Stomach (tissue), 9 donors: ENCODE results near the gene BNC2. TPM values are rescaled to one million over a fixed set of nuclear protein-coding genes. Genes with fewer than 3 reads are reported as not detected.

Source experiments
- DNase-seq, 2 donors: peaks; one replicate each; pipeline versions ENCODE4 v3.0.0 to v3.0.0-alpha.2; 2013 to 2019
- H3K27ac ChIP-seq, 5 donors: fragments of 200-600 bp in 4 of 5; sonication (generic) in 4 of 5; one replicate each; pipeline ENCODE4 v1.5.1; 2013 to 2019; ENCODE audit warnings: mild to moderate bottlenecking in 1 of 5, moderate library complexity in 1 of 5
- H3K27me3 ChIP-seq, 3 donors: fragments of 200-600 bp; sonication (generic); one replicate each; pipeline ENCODE4 v1.5.1; 2017 to 2019; ENCODE audit warnings: mixed run types in 1 of 3
- H3K36me3 ChIP-seq, 4 donors: fragments of 200-600 bp; sonication (generic); 1 replicate in 3 of 4; 2 replicates in 1 of 4; pipeline ENCODE4 v1.5.1; 2016 to 2019
- H3K4me1 ChIP-seq, 4 donors: fragments of 200-600 bp; sonication (generic); one replicate each; pipeline ENCODE4 v1.5.1; 2016 to 2019
- H3K4me3 ChIP-seq, 4 donors: fragments of 200-600 bp; sonication (generic) in 3 of 4; one replicate each; pipeline ENCODE4 v1.5.1; 2016 to 2019; ENCODE audit warnings: mild to moderate bottlenecking in 1 of 4
- H3K9me3 ChIP-seq, 4 donors: fragments of 200-600 bp; sonication (generic); one replicate each; pipeline ENCODE4 v1.5.1; 2016 to 2019
- CTCF ChIP-seq, 7 experiments: fragments of 450-650 bp in 4 of 7; fragments of 200-600 bp in 3 of 7; sonication (generic) in 3 of 7; IDR thresholded peaks; one replicate each; pipeline ENCODE4 v1.5.1; 2016 to 2019; ENCODE audit warnings: antibody characterized with exemption in 7 of 7, control low read depth in 2 of 7, mild to moderate bottlenecking in 1 of 7
- EP300 ChIP-seq: sonication (generic); formaldehyde crosslinking; IDR thresholded peaks from one replicate; pipeline ENCODE4 v1.6.1; 2017; ENCODE audit warnings: antibody characterized with exemption
- POLR2A ChIP-seq, 4 donors: fragments of 450-650 bp; IDR thresholded peaks; one replicate each; pipeline ENCODE4 v1.6.1; 2016; ENCODE audit warnings: antibody characterized with exemption in 4 of 4, control low read depth in 2 of 4, mild to moderate bottlenecking in 1 of 4, moderate library complexity in 1 of 4
- POLR2AphosphoS5 ChIP-seq, 3 donors: sonication (generic); formaldehyde crosslinking; IDR thresholded peaks; one replicate each; pipeline ENCODE4 v1.6.1; 2016; ENCODE audit warnings: antibody characterized with exemption in 3 of 3
- WGBS, 5 donors: extraction: QIAGEN DNeasy Blood & Tissue Kit in 3 of 5; methylation state at CpG; one replicate each; pipeline versions ENCODE4 v1.1.5 to v1.1.7; 2013 to 2018; 5-methylcytosine and 5-hydroxymethylcytosine counted together
- intact Hi-C: fragments of 100-400 bp; cut with DNase I; formaldehyde crosslinking; loops from one replicate; pipeline ENCODE4 v1.15.1; 2023; ENCODE audit warnings: low total_unique reads
- polyA plus RNA-seq, 3 donors: library from polyadenylated mRNA; stranded (reverse); fragments of 200-250 nt; gene quantifications; one replicate each; pipeline ENCODE4 v1.2.3, GENCODE V29; 2013
- total RNA-seq, 5 donors: library from RNA; depleted of rRNA; stranded (reverse); fragments of >200 nt; gene quantifications; one replicate each; pipeline versions ENCODE4 v1.1.0 to v1.2.3, GENCODE V29; 2014 to 2016
- donor health status: healthy with polysubstance abuse.
- donor health status: Bipolar disorder and iron deficiency.
- donor health status: healthy.

BNC2 gene
- total and polyA plus RNA-seq, 8 donors: 1.1 to 60.7 (median 7.6) TPM

GRCh38 chr9:16417749-16418148 lies 452.7 kb downstream of the BNC2 start:
- H3K4me1 ChIP-seq: peaks cover 0 to 24% (median 5%) of the 10 kb centered on the region in 4 donors
- intact Hi-C loops: no loop called here
- H3K4me3 ChIP-seq: no peak overlapping the region

GRCh38 chr9:16417161-16417560 lies 453.3 kb downstream of the BNC2 start:
- TF ChIP-seq POLR2AphosphoS5 (IDR thresholded peaks at IDR 0.05) (peak in 2 of 3 donors; percentile 23 to 42), CTCF (IDR thresholded peaks at IDR 0.05) (no peak), POLR2A (IDR thresholded peaks at IDR 0.05) (no peak), EP300 (no peak)
- peak in 1 of 2 donors; percentile 54 for DNase-seq
- Histone ChIP-seq H3K36me3 (peaks cover 0 to 5% (median 2%) of the 10 kb centered on the region in 4 donors), H3K4me3 (no peak overlapping the region), H3K27me3 (no peaks in the 10 kb centered on the region), H3K27ac (peak overlapping the region in 3 of 5 donors; percentile 11 to 24 (median 23)), H3K9me3 (no peaks in the 10 kb centered on the region), H3K4me1 (peaks cover 0 to 24% (median 5%) of the 10 kb centered on the region in 4 donors)
- 23 to 37% (median 35%) methylated on average over 3 of the region's 3 CpGs for WGBS, 5 donors
- intact Hi-C loops: no loop called here

More at GRCh38 chr9:16417749-16418148, 452.7 kb downstream of the BNC2 start:
- no peak for TF ChIP-seq POLR2AphosphoS5 (IDR thresholded peaks at IDR 0.05)
- no peak for TF ChIP-seq EP300
- no peak for TF ChIP-seq POLR2A (IDR thresholded peaks at IDR 0.05)
- Histone ChIP-seq H3K36me3 (peaks cover 0 to 5% (median 2%) of the 10 kb centered on the region in 4 donors), H3K27me3 (no peaks in the 10 kb centered on the region), H3K27ac (peak overlapping the region in 3 of 5 donors; percentile 11 to 24 (median 23)), H3K9me3 (no peaks in the 10 kb centered on the region)
- no peak for DNase-seq
- 65 to 85% (median 77%) methylated on average over 3 of the region's 3 CpGs for WGBS, 5 donors

GRCh38 chr9:16414451-16414850 lies 456.0 kb downstream of the BNC2 start:
- Histone ChIP-seq H3K27ac (peak overlapping the region in 2 of 5 donors; percentile 43 to 53), H3K36me3 (peaks cover 0 to 5% (median 2%) of the 10 kb centered on the region in 4 donors), H3K27me3 (no peaks in the 10 kb centered on the region), H3K4me1 (peaks cover 0 to 24% (median 5%) of the 10 kb centered on the region in 4 donors), H3K9me3 (no peaks in the 10 kb centered on the region), H3K4me3 (no peak overlapping the region)
- DNase-seq: no peak
- TF ChIP-seq CTCF (IDR thresholded peaks at IDR 0.05) (no peak), POLR2A (IDR thresholded peaks at IDR 0.05) (no peak)
- intact Hi-C loops: no loop called here
- 49 to 64% (median 56%) methylated on average over 3 of the region's 3 CpGs for WGBS, 5 donors

- intact Hi-C loops: no loop called here
- Histone ChIP-seq H3K27ac (peak overlapping the region in 4 of 5 donors; percentile 43 to 62 (median 49)), H3K36me3 (no peaks in the 10 kb centered on the region), H3K9me3 (no peaks in the 10 kb centered on the region), H3K4me1 (peaks cover 0 to 24% (median 5%) of the 10 kb centered on the region in 4 donors), H3K27me3 (no peaks in the 10 kb centered on the region), H3K4me3 (no peak overlapping the region)
- DNase-seq: peak in 1 of 2 donors; percentile 26
- 44 to 56% (median 53%) methylated on average over 9 of the region's 9 CpGs for WGBS, 5 donors
- TF ChIP-seq EP300 (no peak), POLR2AphosphoS5 (IDR thresholded peaks at IDR 0.05) (peak; percentile 35 to 74 (median 67))
Observed at GRCh38 chr9:16413509-16414016, 456.9 kb downstream of the BNC2 start.

GRCh38 chr9:16412740-16413139 lies 457.7 kb downstream of the BNC2 start:
- TF ChIP-seq EP300 (no peak), POLR2AphosphoS5 (IDR thresholded peaks at IDR 0.05) (no peak), POLR2A (IDR thresholded peaks at IDR 0.05) (no peak), CTCF (IDR thresholded peaks at IDR 0.05) (no peak)
- intact Hi-C loops: no loop called here

More at GRCh38 chr9:16412740-16413139, 457.7 kb downstream of the BNC2 start:
- no peak for DNase-seq
- no peak overlapping the region for H3K27ac ChIP-seq
- H3K4me1 ChIP-seq: peaks cover 0 to 19% (median 5%) of the 10 kb centered on the region in 4 donors
- H3K27me3 ChIP-seq: no peaks in the 10 kb centered on the region
- no peaks in the 10 kb centered on the region for H3K9me3 ChIP-seq
- no peak overlapping the region for H3K4me3 ChIP-seq
- WGBS, 5 donors: 65 to 78% (median 72%) methylated on average over 4 of the region's 4 CpGs
- H3K36me3 ChIP-seq: no peaks in the 10 kb centered on the region
